Activated gamma-delta T cell treated with anti-CD3 and anti-CD28 coated beads, Interleukin-2, amount 50 U/mL, for 16 hours (primary cell): ENCODE results near the gene GRPEL2.

Experiments
- DNase-seq: peaks from one replicate; pipeline ENCODE4 v3.0.0-alpha.2; 2020; ENCODE audit warnings: low read depth

GRPEL2 gene

DNA sequence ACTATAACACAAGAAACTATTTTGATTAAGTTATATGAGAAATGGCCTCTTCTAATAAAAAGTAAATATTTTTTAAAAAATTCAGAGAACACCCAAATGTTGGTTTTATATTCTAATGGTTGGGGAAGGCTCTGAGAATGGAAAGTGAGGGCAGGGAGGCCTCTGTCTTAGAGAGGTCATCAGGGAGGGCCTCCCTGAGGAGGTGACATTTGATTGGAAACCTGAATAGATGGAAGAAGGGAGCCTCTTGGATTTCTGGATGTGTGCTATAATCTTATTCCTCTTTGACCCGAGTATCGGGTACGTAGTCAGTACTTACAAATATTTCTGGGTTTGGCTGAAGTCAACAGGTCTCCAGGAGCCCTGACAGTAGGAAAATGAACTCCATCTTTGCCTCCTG, 26.1 kb upstream of the GRPEL2 start:
- no peak for DNase-seq

DNA sequence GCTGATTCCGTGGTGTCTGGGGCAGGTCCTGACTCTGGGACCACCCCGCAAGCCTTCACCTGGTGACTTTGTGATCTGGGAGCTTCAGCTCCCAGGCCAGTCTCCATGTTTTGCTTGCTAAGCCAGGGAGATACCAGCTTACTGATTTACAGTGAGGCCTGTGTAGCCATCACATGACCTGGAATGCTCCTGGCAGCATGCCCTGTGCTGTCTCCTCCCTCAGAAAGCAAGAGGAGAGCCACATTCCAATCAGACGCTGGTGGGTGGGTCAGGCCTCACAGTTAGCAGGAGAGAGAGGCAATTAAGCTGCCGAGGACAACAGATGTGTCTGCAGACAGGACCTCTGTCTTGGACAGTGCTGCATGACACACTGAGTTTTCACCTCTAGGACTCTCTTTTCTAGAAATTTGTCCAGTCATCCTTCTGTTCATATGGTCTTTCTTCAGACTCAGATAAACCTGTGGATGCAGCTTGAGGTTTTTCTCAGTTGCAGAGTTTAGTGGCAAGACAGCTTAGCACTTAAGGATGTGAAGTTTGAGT, 24.4 kb upstream of the GRPEL2 start:
- DNase-seq: no peak

DNA sequence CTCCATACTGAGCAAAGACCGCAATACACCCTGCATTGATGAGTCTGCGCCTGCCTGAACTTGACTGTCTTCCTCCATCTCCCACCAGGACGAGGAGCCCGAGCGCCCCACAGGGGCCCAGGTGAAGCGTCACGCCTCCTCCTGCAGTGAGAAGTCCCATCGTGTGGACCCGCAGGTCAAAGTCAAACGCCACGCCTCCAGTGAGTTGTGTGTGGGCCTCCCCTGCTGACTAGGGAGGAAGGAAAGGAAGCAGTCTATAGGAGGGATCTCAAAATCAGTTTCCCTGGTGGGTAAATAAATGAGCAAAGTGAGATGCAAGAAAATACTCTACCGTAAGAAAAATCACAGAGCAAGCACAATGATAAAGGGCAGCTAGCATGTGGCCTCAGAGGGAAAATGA, 22.8 kb upstream of the GRPEL2 start:
- DNase-seq: no peak

DNA sequence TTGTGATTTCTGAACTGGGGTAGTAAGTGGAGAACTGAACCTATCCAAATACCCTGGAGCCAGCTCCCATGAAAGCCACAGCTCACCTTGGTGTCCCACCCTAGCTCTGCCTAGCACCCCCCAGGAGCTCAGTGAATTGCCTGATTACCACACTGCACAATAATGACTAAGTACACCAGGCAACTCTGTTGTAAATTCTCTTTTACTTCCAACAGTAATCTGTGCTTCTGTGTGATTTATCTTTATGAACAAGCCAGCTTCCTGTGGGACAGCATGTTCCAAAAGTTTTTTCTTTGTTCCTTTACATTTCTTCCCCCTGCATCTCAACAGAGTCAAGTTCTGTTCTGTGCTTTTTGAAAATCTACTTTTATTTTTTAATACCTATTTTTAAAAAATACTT, 22.1 kb upstream of the GRPEL2 start:
- no peak for DNase-seq

DNA sequence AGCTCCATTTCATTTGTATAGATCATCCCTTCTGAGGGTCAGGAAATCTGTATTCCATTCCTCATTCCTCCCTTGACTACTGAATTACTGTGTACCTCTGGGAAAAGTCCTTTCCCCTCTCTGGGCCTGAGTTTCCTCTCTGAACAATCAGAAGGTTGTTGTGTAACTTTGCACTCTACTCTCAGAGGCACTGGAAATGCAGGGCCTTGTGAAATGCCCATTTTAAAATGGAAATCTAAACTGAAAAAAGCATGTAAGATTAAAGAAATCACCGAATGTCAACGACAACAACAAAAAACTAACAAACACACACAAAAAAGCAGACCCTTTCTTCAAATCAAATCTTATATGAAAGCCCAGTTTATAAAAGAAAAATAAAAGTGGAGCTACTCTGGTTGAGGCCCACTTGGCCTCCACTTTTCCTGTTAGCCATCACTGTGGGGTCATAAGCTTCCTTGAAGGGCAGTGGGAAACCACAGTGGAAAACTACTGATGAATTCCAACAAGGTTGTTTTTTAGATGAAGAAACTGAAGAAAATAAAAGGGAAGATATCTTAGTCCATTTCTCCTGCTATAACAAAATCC, 21.6 kb upstream of the GRPEL2 start:
- DNase-seq: no peak

DNA sequence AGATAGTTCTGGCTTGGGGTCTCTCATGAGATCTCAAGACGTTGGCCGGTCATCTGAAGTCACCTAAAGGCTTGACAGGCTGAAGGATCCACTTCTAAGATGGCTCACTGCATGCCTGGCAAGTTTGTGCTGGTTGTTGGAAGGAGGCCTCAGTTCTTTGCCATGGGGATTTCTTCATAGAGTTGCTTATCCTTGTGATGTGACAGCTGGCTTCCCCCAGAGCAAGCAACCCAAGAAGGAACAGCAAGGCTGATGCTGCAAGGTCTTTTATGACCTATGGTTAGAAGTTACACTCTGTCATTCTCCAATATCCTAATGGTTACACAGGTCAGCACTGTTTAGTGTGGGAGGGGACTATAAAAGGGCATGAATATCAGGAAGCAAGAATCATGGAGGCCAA, 20.7 kb upstream of the GRPEL2 start:
- no peak for DNase-seq

DNA sequence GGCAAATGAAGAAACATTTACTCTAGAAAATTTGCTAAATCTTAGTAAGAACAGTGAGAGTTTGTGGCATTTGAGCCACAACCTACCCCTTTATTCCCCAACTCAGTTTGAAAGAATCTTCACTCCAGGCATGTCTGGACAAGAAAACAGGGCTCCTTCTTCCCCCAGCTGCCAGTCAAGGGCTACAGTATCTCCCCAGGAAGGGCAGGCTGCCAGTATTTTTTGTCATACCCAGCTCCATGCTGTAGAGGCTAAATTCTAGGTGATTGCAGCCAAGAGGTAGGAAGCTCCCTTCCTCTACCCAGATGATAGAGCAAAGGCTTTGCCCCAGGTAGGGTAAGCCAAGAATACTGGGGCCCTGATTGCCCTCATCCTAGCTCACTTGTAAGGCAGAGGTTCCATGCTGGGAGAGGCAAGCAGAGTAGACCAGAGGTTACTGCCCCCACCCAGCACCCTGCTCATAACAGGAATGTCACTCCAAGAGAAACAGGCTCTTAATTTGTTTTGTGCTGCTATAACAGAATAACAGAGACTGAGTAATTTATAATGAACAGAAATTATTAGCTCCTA, 20.0 kb upstream of the GRPEL2 start:
- no peak for DNase-seq

DNA sequence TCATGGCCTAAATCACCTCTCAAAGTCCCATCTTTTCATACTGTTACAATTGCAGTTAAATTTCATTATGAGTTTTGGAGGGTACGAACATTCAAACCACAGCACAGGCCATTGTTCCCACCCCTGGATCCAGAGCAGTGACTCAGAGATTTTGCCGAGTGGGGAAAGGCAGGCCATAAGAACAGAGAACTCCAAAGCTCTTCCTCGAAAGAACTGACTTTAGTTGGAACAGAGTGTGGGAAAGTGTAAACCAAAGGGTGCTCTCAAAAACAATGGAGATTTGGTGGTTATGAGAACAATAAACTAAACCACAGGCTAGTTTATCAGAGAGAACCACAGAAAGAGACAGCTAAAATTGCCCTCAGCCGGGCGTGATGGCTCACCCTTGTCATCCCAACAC, 19.4 kb upstream of the GRPEL2 start:
- no peak for DNase-seq

DNA sequence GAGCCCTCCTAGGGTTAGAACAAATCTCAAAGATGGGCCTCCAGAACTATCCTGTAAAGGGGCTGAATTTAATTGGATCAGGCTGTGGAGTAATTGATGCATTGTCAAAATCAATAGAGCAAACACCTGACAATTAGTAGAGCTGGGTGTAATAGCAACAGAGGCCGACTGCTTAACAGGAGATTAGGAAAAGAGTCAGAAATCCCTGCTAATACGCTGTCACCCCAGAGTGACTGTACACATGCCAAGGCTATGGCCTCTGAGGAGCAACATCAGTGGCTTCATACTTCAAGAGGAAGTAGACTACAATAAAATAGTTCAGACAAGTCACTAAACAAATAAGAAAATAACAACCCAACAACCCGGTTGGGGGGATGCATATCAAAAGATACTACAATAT, 18.7 kb upstream of the GRPEL2 start:
- DNase-seq: no peak

DNA sequence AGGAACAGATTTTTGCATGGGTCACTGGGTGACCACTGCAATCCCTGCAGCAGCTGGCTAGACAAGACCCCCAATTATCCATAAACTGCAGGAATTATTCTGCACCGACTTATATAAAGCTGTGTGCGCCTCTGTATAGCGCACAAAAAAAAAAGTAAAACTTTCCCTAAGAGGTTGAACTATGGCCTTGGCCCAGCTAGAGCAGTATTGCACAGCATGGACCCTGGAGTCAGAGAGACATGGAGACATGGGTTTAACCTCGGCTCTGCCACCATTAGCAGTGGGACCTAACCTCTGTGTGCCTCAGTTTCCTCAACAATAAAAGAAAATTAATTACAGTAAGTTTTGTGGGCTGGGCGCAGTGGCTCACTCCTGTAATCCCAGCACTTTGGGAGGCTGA, 17.1 kb upstream of the GRPEL2 start:
- no peak for DNase-seq

DNA sequence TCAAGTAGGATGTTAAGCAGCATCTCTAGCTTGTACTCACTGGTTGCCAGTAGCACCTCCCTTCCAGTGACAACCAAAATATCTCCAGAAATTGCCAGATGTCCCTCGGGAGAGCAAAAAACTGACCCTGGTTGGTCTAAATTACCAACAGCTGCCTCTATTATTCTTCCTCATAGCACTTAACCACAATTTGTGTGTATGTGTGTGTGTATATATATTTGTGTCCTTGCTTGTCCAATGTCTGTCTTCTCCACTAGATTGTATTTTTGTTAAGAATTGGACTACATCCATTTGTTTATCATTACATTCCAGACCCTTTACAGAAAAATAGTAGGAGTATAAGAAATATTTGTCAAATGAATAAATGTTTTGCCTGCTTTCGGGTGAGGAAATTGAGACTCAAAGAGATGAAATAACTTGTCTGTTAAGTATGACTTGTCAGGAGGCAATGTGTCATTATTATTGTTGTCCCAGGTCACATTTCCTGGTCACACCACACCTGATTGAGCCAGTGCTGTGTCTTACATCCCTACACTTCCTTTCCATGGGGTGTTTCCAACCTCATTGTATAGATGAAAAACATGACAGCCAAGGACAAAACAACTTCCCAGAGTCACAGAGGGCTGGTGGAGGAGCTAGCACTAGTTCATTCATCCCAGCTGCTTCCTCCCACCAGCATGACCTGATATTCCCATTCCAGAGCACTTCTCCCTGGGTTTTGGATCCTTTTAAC, 11.4 kb upstream of the GRPEL2 start:
- DNase-seq: no peak

DNA sequence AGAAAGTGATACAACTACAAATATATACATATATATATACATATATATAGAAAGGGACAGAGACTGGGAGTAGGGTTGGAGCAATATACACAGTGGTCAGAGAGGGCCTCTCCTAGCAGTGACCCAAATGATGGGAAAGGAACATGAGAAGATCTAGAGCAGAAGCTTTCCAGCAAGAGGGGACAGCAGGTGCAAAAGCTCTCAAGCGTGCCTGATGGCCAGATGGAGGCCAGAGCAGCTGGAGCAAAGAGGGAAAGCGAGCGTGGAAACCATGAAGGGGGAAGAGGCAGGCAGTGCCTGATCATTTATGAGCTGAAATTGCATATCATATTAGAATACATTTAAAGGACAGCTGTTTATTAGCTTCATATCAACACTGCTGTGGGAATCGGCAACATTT, 7.6 kb upstream of the GRPEL2 start:
- no peak for DNase-seq

DNA sequence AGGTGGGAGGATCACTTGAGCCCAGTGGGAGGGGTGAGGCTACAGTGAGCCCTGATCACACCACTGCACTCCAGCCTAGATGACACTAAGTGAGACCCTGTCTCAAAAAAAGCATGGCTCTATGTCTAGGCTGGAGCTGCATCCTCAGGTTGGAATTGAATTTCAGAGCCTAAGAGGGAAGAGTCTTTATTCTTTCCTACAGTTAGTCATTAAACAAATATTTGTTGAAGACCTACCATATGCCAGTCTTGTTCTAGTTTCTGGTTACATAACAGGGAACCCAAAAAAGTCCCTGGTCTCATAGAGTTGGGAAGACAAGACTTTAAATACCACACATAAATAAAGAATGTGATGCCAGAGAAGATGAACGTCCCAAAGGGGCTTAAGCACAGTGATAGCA, 6.9 kb upstream of the GRPEL2 start:
- DNase-seq: no peak

DNA sequence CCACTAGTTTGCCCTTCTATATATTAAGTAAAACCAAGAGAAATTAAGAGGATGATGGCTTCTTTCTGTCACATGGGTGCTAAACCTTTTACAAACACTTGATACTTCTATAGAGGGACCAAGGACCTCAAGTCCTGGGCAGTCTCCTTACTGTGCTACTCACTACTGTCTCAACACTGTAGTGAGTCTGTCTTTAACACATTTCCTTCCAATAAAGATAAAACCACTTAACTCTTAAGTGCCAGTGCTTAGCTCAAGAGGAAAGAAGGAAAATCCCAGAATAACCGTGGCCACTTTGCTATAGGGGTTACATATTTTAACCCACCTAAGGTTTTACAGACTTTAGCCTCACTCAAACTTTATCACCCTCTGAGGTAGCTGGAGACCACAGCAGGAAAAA, 4.4 kb upstream of the GRPEL2 start:
- DNase-seq: no peak

DNA sequence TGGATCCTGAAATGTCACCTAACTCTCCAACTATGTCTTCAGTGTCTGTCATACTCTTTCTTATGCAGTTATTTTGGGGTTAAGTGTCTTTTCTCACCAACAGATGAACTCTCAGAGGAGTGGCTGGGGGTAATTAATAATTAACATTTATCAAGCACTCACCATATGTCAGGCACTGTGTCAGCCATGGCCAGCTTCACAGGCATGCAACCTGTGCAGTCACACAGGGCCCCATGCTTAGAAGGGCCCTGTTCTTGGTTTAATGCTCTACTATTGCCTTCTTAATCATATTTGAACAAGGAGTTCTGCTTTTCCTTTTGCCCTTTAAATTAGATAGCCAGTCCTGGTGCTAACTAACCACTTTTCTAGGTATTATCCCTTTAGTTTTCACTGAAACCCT, 3.4 kb upstream of the GRPEL2 start:
- no peak for DNase-seq

DNA sequence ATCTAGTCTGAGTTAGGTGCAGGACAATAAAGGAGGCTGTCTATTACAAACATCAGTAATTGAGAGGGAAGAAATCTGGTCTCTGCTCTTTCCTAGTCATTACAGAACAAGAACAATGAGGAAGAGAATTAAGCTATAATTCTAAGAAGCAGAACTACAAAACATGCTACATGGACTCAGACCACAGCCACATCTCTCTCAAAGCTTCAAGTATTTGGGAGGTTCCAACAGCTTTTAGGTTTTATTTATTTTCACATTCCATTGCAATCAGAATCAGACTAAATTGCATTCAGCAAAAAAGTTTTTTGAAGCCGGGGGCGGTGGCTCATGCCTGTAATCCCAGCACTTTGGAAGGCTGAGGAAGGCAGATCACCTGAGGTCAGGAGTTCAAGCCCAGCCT, 1.1 kb upstream of the GRPEL2 start:
- DNase-seq: no peak

DNA sequence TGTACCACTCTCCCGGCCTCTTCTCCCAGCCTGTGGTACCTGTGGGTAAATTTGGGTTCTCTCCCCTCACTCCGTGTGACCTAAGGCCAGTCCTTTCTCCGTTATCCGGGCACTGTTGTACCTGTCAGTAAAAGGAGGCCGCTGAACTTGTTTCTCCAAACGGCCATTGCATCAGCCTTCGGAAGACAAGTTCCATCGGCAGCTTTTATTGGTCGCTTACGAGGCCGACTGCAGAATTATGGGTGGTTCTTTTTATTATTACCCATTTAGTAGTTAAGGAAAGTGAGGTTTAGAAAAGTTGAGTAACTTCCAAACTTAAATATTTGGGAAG, 558 bp downstream of the GRPEL2 start:
- no peak for DNase-seq

DNA sequence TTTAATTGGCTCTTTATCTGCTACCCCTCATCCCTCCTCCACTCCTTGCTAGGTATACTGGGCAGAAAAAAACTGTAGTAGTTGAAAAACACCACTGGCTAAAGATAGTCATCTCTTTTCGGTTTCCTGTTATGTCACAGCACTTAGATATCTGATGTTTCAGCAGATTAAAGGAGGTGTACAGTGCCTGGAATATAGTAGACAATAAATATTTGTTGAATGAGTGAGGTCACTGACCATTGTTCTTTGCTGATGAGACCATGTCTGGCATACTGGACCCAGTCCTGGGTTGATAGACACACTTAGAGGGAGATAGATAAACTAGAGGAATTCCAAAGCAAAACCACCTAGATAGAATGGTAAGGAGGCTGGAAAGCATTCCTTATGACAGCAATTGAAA, 3.2 kb downstream of the GRPEL2 start:
- no peak for DNase-seq

DNA sequence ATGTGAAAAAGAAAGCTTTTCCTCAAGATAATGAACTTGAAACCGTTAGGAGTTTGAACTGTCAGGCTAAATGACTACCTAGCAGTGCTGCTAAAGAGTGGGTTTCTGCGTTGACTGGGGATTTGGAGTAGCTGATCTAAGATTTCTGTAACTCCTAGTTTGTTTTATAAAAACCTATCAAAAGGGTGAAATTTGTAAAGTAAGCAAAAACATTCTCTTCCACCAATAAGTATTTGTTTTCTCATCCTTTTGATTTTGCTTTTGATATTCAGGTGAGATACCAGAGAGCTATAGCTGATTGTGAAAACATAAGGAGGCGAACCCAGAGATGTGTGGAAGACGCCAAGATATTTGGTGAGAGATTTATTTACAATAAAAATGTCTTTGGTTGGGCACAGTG, 4.1 kb downstream of the GRPEL2 start:
- DNase-seq: no peak

DNA sequence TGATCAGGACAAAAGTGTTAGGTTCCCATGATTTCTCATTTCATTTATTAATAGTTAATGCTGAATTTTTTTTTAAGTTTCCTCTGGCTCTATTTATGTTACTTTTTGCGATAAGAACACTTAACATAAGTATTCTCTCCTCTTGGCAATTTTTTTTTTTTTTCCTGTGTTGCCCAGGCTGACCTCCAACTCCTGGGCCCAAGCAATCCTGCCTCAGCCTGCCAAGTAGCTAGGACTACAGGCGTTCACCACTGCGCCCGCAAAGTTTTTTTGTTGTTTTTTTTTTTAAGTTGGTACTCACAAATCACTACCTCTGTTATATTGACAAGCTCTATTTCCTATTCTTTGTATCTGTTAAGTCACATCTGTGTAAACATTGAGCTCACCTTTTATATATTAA, 6.9 kb downstream of the GRPEL2 start:
- DNase-seq: no peak

DNA sequence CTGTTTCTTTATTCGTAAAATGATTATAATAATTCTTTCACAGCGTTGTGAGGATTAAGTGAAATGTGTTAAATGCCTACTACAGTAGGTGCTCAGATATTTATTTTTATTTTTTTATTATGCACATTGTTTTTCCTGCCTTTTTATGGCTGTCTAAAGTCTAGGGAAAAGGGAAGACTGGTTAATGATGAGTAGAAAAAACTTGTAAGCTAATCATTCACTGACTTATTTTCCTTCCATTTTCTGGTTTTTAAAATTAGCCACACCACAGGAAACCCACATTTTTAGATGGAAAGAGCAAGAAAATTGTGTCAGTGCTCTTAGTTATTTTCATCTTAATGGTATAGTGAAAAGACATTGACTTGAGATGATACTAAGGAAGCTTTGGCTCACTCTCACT, 8.6 kb downstream of the GRPEL2 start:
- DNase-seq: no peak

DNA sequence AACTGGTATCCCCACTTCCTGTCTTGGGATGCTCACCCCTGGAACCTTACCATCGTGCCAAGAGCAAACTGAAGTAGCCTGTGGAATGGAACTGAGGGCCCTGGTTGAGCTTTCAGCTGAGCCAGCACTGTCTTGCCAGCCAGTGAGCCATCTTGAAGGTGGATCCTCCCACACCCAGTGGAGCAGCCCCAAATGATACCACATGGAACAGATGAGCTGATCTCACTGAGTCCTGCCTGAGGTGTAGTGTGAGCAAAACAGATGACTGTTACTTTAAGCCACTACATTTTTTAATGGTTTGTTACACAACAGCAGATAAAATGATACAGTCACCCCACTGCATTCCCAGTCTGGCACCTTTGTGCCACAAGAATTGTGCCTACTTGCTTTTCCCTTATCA, 10.4 kb downstream of the GRPEL2 start:
- DNase-seq: no peak

DNA sequence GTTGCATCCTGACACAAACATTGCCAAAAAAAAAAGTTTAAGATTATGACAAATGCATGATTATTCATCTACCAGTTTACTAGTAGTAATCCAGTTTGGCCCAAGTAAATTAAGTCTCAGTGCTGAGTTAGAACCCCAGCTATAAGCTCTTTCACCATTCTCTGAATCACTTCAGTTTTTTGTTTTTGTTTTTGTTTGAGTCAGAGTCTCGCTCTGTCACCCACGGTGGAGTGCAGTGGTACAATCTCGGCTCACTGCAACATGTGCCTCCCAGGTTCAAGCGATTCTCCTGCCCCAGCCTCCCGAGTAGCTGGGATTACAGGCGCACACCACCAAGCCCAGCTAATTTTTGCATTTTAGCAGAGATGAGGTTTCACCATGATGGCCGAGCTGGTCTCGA, 11.1 kb downstream of the GRPEL2 start:
- no peak for DNase-seq
